ENCODE measurements around the gene HDLBP. TPM values are rescaled to one million over a fixed set of nuclear protein-coding genes. Genes with fewer than 3 reads are reported as not detected.

HDLBP gene
- total RNA-seq, 1 experiment from 2014 or later = 510 TPM

- ChIA-PET POLR2A (ENCODE audit: low non-redundant PET) (no interaction called here), CTCF (no interaction called here)
- no peak for TF ChIP-seq CTCF (conservative IDR thresholded peaks at IDR 0.05; ENCODE audit: low read depth, low read length)
- TF ChIP-seq EZH2 (IDR thresholded peaks at IDR 0.05; ENCODE audit: borderline replicate concordance, low read depth, low read length, poor library complexity, severe bottlenecking) = no peak
- no TSS peak for BruUV-seq (replicated peaks)
- Histone ChIP-seq H3K27ac (ENCODE audit: low read depth, low read length, poor library complexity, severe bottlenecking) (no peak overlapping the region), H3K4me1 (ENCODE audit: insufficient read depth, low read length, poor library complexity, severe bottlenecking) (no peaks in the 10 kb centered on the region), H3K4me3 (ENCODE audit: low read depth, low read length, poor library complexity, severe bottlenecking) (no peak overlapping the region), H3K36me3 (ENCODE audit: insufficient read depth, low read length, poor library complexity, severe bottlenecking) (no peaks in the 10 kb centered on the region), H3K27me3 (replicated peaks; ENCODE audit: insufficient read depth, low read depth, low read length, poor library complexity) (no peaks in the 10 kb centered on the region), H3K9me3 (ENCODE audit: low read depth, low read length, poor library complexity, severe bottlenecking) (no peaks in the 10 kb centered on the region)
- intact Hi-C loops (cut with micrococcal nuclease; ENCODE audit: unreplicated experiment) = no loop called here
- no peak for DNase-seq (ENCODE audit: low spot score)
These were observed 48.0 kb upstream of the HDLBP start for GRCh38 chr2:241363426-241363825.

- intact Hi-C loops (cut with micrococcal nuclease; ENCODE audit: unreplicated experiment) = loop anchor here (5.0 kb wide), 1 partner anchor 523 kb away; no protein-coding TSS in a partner anchor
- no peak overlapping the region for H3K4me3 ChIP-seq (ENCODE audit: low read depth, low read length, poor library complexity, severe bottlenecking)
- CTCF ChIA-PET = no interaction called here
These were observed 44.1 kb upstream of the HDLBP start for GRCh38 chr2:241359481-241360045.

GRCh38 chr2:241358470-241358869 lies 43.0 kb upstream of the HDLBP start:
- Histone ChIP-seq H3K4me1 (ENCODE audit: insufficient read depth, low read length, poor library complexity, severe bottlenecking) (peaks cover 17% of the 10 kb centered on the region), H3K27me3 (replicated peaks; ENCODE audit: insufficient read depth, low read depth, low read length, poor library complexity) (no peaks in the 10 kb centered on the region), H3K4me3 (ENCODE audit: low read depth, low read length, poor library complexity, severe bottlenecking) (no peak overlapping the region), H3K27ac (ENCODE audit: low read depth, low read length, poor library complexity, severe bottlenecking) (no peak overlapping the region), H3K9me3 (ENCODE audit: low read depth, low read length, poor library complexity, severe bottlenecking) (no peaks in the 10 kb centered on the region), H3K36me3 (ENCODE audit: insufficient read depth, low read length, poor library complexity, severe bottlenecking) (peaks cover 14% of the 10 kb centered on the region)
- TF ChIP-seq EZH2 (IDR thresholded peaks at IDR 0.05; ENCODE audit: borderline replicate concordance, low read depth, low read length, poor library complexity, severe bottlenecking) (no peak), CTCF (conservative IDR thresholded peaks at IDR 0.05; ENCODE audit: low read depth, low read length) (no peak)
- intact Hi-C loops (cut with micrococcal nuclease; ENCODE audit: unreplicated experiment) = loop anchor here (5.0 kb wide), 1 partner anchor 524 kb away; no protein-coding TSS in a partner anchor
- no peak for DNase-seq (ENCODE audit: low spot score)
- ChIA-PET CTCF (no interaction called here), POLR2A (ENCODE audit: low non-redundant PET) (interaction anchor here (0.7 kb wide), 1 partner anchor 23 kb away, joined by 4 read pairs; no protein-coding TSS in a partner anchor)
- no TSS peak for BruUV-seq (replicated peaks)

More at GRCh38 chr2:241359481-241360045, 44.1 kb upstream of the HDLBP start:
- POLR2A ChIA-PET (ENCODE audit: low non-redundant PET) = no interaction called here
- Histone ChIP-seq H3K27ac (ENCODE audit: low read depth, low read length, poor library complexity, severe bottlenecking) (no peak overlapping the region), H3K36me3 (ENCODE audit: insufficient read depth, low read length, poor library complexity, severe bottlenecking) (peaks cover 4% of the 10 kb centered on the region), H3K4me1 (ENCODE audit: insufficient read depth, low read length, poor library complexity, severe bottlenecking) (peaks cover 14% of the 10 kb centered on the region), H3K27me3 (replicated peaks; ENCODE audit: insufficient read depth, low read depth, low read length, poor library complexity) (no peaks in the 10 kb centered on the region), H3K9me3 (ENCODE audit: low read depth, low read length, poor library complexity, severe bottlenecking) (no peaks in the 10 kb centered on the region)
- TF ChIP-seq EZH2 (IDR thresholded peaks at IDR 0.05; ENCODE audit: borderline replicate concordance, low read depth, low read length, poor library complexity, severe bottlenecking) = no peak
- no peak for TF ChIP-seq CTCF (conservative IDR thresholded peaks at IDR 0.05; ENCODE audit: low read depth, low read length)
- DNase-seq (ENCODE audit: low spot score) = no peak
- no TSS peak for BruUV-seq (replicated peaks)
